Suppressor macrophage (primary cell): ENCODE data around the gene LEMD2.

Experiments
- DNase-seq, 4 experiments: peaks; one replicate each; pipeline ENCODE4 v3.0.0-alpha.2; 2020 to 2022

LEMD2 gene

DNA sequence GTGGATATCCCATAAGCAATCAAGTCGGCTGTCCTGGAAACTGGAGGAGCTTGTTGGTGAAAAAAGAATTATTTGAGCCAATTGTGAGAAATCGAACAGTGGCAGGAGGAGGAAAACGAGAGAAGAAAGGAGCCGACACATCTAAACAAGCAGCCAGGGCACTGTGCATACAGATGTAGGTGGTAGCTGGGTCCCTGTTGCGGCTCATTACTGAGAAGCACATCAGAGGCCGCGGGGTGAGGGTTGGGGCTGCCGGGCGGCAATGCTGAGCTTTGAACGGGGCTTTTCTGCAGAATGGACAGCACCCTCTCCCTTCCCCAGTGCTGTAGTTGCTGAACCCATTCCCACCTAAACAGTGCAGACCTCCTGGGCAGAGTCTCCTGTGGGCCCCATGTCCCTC is 4.1 kb upstream of the LEMD2 start:
- DNase-seq = no peak

DNA sequence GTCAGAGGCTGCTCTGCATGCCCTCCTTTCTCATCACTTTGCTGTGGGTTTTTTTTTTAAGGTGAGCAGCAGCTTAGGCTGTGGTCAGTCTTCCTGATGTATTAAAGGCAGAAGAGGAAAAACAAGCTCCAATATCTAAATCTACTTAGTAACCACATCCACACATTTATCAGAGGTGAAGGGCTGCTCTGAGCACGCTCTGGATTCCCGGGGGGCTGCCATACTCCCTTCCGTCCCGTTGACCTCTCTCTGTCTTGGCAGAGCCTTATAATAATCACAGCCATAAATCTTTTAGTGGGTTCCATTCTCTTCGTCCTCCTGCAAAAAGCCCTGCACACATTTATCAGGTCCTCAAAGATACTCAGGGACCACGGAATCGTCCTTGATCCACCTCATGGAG is 2.7 kb upstream of the LEMD2 start:
- DNase-seq = no peak

- no peak for DNase-seq
Measured at GRCh38 chr6:33790910-33791309, 2.0 kb upstream of the LEMD2 start.

DNA sequence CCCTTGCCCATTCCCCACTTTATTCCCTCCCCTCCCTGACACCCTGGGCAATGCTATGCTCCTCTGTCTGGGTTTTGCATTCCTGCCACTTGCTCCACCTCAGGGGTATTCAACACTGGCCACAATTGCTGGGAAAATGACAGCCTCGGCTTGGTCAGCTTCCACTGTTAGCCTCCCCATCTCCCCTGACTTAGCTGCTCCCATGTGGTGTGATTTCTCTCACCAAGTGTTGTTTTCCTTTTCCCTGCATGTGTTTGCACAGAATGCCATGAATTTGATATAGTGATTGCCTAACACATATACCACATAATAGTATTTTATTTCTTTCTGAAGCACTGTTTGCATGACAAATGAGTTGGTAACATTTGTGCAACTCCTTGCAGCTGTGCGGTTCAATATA is 1.4 kb upstream of the LEMD2 start:
- DNase-seq = no peak

GRCh38 chr6:33789550-33789895 is 593 bp upstream of the LEMD2 start:
- no peak for DNase-seq

DNA sequence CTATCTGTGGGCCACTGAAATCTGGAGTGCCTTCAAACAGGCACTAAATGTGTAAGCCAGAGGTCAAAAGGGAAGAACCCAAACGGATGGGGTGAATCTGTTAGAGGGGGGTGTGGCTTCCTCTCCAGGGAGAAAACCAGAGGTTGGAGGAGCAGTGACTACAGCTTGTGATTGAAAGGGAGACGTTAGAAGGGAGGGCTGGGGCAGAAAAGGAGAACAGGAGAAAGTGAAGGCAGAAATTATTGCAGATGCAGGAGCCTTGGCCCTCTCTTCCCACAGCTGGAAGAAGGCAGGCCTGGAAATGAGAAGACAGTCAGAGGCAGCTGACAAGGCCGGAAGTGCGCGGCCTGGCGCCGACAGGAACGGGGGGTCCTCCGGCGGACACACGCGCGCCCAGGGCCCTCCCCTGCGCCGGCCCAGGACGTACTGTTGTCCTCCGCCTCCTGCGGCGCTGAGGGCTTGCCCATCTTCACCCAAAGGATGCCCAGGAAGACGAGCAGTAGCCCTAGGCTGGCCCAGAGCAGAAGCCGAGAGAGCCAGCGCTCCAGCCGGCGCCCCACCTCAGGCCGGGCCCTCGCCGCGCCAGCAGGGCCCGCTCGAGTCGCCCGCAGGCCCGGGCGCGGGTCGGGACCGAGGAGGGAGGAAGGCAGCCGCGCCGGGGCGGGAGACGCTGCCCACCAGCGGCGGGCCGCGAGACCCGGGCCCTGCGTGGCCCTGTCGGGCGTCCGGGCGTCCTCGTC is 806 bp downstream of the LEMD2 start:
- peak; percentile 95 to 98 (median 96) for DNase-seq

GRCh38 chr6:33787346-33787953 is 1.5 kb downstream of the LEMD2 start:
- no peak for DNase-seq

GRCh38 chr6:33786736-33787135 is 2.2 kb downstream of the LEMD2 start:
- DNase-seq = no peak

- DNase-seq = no peak
Measured at GRCh38 chr6:33785778-33786177, 3.2 kb downstream of the LEMD2 start.

DNA sequence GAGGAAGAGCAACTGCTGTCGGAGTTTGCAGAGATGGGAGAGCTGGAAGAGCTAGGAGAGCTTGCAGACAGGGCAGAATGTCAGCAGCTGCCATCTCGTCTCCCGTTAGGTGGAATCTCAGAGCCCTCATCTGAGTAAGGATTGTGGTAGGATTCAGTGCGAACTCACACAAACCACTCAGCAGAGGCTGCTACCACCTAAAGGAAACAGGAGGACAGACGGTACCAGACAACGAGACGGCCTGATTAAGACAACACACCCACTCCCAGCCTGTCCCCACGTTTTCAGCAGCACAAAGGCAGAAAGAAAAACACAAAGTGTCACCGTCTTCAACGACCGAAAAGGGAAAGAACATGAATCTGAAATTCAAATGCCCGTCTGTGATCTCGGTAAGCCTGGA is 4.1 kb downstream of the LEMD2 start:
- DNase-seq = no peak

DNA sequence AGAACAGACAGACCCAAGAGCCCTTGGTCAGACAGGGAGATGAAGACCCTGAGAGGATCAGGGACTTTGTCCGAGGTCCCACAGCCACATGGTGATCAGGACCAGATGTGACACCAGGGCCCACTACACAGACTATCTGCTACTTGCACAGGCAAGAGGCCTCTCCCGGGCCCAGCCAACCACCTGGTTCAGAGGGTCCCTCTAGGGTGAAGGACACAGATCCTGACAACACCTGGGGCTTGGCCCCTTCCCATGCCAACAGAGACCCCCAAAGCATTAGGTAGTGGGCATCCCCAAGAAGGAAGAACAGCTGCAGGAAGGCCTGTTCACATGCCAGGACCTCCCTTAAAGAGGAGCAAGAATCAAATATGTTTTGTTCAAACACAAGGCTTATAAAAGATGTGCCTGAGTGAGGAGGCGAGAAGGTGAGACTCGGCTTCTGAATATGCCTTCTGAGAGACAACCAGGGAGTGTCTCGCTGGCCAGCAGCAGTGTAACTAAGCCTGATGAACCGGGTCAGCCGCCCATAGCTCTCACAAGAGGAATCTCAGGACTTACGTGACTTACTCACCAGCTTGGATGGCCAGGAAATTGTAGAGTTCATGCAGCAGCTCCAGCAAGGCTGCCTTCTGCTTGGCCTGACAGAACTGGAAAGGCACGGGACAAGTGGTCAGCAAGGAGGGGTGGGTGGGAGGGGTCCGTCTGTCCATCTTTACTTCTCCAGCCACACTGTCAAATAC is 5.0 kb downstream of the LEMD2 start:
- no peak for DNase-seq

GRCh38 chr6:33782561-33782960 is 6.4 kb downstream of the LEMD2 start:
- no peak for DNase-seq

DNA sequence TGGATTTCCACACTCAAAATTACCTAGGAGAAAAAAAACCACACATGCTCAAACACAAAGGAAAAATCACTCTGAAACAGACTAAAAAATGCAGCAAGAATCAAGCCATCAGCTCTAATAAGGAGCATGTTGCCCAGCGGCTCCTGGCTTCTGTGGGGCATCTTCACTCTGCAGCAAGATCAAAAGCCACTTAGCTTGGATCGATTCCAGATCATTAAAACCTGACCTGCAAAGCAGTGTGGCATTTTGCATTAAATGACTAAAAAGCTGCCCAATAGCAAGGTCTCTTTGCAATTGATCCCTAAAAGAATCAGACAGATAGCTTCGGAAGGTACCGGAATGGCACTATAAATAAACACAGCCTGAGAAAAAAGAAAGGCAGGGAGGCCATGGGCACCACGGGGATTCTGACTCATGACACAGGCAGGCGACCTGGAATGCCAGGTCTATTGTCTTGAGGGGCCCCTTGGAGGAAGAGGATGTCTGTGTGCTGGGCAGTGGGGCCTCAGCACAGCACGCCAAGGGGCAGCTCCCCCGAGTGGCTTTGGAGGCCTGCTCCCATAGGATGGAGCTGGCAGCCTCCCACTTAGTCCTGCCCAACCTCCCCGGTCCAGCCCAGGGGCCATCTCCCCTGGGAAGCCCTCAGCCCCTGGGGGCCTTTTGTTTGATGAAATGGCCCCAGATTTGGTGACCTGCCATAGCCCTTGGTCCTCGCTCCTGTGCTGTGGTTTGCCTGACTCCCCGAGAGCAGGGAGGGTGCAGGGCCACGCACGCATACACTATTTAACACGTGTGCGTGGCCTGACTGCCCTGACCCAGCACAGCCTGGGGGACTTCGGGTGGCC is 7.6 kb downstream of the LEMD2 start:
- no peak for DNase-seq

GRCh38 chr6:33779895-33780294 is 9.0 kb downstream of the LEMD2 start:
- no peak for DNase-seq

DNA sequence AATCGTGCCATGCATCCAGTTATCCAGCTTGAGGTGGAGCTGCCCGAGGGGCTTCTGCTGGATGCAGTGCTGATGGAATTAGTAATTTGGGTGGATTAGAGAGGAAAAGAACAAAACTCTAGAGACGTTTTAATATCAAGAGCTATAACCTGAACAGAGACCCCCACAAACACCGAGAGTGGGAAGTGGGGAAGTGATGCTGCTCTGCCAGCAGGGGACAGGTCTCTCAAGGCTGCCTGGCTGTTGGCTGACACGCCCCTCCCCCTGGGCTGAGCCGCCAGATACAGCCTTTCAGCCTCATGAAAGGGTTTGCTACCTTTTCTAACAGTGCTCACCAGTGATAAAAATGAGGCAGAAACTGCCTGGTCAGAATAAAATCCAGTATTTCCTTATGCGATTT is 9.6 kb downstream of the LEMD2 start:
- no peak for DNase-seq

DNA sequence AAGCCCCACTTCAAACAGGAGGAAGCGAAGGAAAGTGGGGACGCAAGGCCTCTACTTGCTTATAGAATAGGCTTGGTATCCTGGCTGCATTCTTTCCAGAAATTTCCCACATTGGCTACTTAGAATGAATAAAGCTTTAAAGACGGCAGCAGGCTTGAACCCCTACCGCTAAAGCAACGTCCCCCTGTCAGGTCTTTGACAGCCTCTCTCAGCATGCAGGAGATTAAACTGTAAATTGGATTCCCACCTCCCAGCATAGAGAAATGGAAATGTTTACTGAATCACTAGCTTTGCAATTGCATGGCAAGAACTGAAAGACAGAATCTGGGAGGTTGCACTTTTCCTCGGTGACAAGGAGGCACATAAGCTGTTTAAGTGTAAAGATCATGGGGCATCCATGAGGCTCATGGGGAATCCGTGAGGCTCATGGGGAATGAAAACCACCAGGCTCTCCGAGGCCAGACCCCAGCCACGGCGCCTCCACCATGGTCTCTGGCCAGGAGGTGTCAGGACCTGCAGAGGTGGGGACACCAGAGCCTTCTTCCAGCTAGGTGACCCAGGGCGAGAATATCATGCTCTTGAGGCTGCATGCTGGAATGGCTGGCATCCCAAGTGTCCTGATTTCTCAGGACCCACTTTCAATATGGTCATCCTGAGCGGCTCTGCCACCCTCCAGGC is 10.3 kb downstream of the LEMD2 start:
- DNase-seq = no peak

DNA sequence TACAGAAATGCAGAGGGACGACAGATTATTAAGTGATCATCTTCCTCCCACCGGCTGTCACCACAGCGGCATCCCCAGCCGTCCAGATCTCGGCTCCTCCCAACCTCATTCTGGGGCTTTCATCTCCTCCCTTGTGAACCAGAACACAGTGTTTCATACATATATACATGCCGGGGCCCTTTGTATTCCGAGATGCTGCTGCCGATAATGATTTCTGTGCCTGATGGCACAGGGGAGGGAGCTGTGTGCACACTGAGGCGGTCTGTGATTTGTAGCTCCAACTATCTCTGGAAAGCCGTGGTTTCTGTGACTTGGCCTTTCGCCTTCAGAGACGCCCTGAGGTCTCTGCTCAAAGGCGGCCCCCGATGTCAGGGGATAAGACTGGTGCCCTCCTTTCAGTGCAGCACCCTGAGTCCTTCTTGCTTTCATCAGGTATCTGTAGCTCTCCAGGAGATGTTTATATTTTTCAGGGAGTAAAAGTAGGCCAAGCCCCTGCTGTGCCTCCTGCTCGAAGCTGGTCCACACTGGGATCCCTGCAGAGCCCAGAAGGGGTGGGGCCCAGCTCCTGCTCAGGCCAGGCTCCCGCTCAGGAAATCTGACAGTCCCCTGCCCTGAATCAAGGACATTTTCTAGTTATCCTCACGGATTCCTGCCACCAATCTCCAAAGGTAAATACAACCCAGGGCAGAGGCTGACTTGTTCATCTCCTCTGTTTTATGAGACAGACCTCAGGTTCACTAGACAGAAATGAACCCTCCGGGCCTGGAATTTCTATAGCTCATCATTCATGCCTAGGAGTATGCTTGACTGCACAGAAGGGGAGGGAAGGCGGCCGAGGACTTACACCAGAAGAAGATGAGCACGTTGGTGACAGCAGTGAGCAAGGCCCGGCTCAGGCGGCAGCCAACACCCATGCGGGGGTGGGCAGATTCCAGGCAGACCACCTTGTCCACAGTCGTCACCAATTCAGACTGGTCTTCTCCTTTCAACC is 11.2 kb downstream of the LEMD2 start:
- no peak for DNase-seq

DNA sequence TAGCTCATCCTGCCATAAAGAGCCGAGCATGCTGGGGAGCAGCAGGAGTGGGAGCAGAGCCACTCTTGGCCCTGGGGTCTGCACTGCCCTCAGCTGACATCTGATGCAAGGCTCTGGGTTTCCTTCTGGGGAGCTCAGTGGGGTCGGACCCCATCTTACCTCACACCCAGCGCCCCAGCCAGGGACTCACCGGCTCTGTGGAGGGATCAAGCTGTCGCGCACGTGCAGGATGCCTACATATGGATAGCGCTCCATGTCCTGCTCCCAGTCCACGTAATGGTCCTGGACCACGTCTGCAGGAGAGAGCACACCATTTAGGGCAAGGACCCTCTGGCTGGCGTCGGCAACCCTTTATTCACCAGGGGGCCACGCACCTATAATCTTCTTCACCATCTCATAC is 12.2 kb downstream of the LEMD2 start:
- DNase-seq = no peak

- DNase-seq = no peak
Measured at GRCh38 chr6:33776186-33776585, 12.7 kb downstream of the LEMD2 start.

DNA sequence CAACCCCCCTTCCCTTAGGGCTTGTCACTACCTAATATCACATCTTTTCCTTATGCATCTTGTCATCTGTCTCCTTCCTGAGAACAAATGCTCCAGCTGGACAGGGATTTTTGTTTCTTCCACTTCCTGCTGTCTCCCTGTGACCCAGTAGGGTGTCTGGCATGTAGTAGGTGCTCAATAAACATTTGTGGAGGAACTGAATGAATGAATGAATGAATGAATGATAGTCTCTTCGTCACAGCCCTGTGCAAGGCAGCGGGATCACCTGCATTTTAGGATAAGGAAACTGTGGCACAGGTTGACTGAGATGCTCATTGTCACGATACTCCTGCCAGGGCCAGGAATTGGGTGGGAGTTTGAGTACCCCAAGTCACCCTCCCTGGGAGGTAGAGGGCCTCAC is 14.2 kb downstream of the LEMD2 start:
- no peak for DNase-seq

DNA sequence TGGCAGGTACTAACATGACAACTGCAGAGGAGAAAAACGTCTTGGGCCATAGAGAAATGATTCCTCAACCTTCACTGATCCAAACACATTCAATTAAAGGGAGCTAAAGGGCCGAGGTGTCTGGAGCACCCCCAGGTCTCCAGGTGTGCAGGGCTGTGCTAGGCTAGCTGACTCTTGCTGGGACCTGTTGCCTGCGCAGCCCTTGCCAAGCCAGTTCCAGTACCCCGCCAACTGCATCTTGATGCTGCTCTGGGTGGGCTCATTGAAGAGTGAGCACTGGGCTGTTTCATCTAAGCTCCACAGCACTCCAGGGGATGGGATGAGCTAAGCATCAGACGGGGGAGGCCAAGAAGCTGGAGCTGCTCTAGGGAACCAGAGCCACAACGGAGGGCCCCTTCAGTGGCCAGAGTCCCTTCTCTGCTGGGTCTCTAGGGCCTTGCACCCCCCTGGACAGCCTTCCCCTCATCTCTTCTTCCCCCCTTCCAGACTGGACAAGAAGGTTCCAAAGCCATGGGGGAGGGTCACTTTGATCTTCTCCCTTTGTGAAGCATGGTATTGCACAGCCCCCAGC is 15.9 kb downstream of the LEMD2 start:
- no peak for DNase-seq
